HUES48 (cell line): ENCODE results near the gene KLRC3.
"Not testable (repeated sequence)": the region's sequence is repeated elsewhere in the genome, so short reads cannot be mapped to it uniquely, and the experiment has no call there.

Experiments
- H3K27ac ChIP-seq: one replicate; pipeline ENCODE4 v1.7.0; 2013; ENCODE audit warnings: low read depth, low read length, inconsistent platforms
- H3K27me3 ChIP-seq: 2 replicates; pipeline ENCODE4 v1.6.1; 2013; ENCODE audit warnings: mild to moderate bottlenecking, low read length; ENCODE audit not compliant: control insufficient read depth, insufficient read depth
- H3K36me3 ChIP-seq: 2 replicates; pipeline ENCODE4 v1.6.1; 2013; ENCODE audit warnings: low read length; ENCODE audit not compliant: control insufficient read depth, insufficient read depth
- H3K4me1 ChIP-seq: 2 replicates; pipeline ENCODE4 v1.6.1; 2013; ENCODE audit warnings: mild to moderate bottlenecking, low read length; ENCODE audit not compliant: control insufficient read depth, insufficient read depth
- H3K4me3 ChIP-seq: 2 replicates; pipeline ENCODE4 v1.5.1; 2013; ENCODE audit warnings: mild to moderate bottlenecking, low read depth, low read length
- H3K9ac ChIP-seq: 2 replicates; pipeline ENCODE4 v1.6.1; 2013; ENCODE audit warnings: mild to moderate bottlenecking, low read depth, low read length, moderate library complexity
- H3K9me3 ChIP-seq: 2 replicates; pipeline ENCODE4 v1.6.1; 2013; ENCODE audit warnings: low read length; ENCODE audit not compliant: control insufficient read depth, insufficient read depth

KLRC3 gene

DNA sequence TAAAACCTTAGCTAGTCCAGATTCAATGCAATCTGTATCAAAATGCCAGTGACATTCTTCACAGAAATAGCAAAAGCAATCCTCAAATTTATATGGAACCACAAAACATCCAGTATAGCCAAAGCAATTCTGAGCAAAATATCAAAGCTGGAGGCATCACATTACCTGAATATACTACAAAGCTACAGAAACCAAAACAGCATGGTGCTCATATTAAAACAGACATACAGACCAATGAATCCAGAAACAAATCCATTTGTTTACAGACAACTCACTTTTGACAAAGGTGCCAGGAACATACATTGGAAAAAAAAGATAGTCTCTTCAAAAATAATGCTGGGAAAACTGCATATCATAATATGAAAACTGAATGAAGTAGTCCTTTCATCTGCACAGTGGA, 15.6 kb downstream of the KLRC3 start:
- no peaks in the 10 kb centered on the region for H3K27me3 ChIP-seq
- H3K4me1 ChIP-seq: no peaks in the 10 kb centered on the region
- no peaks in the 10 kb centered on the region for H3K9me3 ChIP-seq
- H3K9ac ChIP-seq: no peak overlapping the region
- H3K4me3 ChIP-seq: no peak overlapping the region
- no peaks in the 10 kb centered on the region for H3K36me3 ChIP-seq
- no peak overlapping the region for H3K27ac ChIP-seq

DNA sequence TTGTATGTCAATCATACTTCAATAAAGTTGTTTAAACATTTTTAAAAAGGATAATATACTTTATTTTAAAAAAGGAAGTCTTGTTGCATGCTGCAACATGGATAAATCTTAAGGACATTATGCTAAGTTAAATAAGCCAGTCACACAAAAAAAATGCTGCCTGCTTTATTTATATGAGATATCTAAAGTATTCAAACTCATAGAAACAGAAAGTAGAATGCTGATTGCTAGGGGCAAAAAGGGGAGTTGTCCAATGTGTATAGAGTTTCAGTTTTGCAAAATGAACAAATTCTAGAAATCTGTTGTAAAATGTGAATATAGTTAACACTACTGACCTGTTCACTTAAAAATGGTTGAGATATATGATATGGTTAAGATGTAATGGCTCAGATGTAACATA, 19.6 kb downstream of the KLRC3 start:
- Histone ChIP-seq H3K27ac (no peak overlapping the region), H3K36me3 (no peaks in the 10 kb centered on the region)

DNA sequence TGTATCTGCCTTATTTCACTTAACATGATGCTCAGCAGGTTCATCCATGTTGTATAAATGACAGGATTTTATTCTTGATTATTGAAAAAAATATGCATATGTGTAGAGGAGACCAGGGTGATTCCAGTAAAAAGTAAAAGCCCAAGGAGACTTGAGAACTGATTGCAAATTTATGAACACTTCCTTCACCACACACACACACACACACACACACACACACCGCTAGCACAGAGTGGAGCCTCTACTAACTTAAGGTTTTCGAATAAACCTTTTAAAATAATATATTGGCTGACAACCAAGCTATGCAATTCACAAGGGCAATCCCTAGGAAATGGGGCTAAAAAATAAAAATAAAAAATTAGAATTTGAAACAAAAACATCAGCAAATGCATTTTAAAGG, 22.2 kb downstream of the KLRC3 start:
- no peaks in the 10 kb centered on the region for H3K4me1 ChIP-seq
- no peak overlapping the region for H3K9ac ChIP-seq
- H3K4me3 ChIP-seq: no peak overlapping the region
- no peaks in the 10 kb centered on the region for H3K27me3 ChIP-seq
- H3K27ac ChIP-seq: no peak overlapping the region
- no peaks in the 10 kb centered on the region for H3K36me3 ChIP-seq
- no peaks in the 10 kb centered on the region for H3K9me3 ChIP-seq

More for the DNA sequence above, 19.6 kb downstream of the KLRC3 start:
- H3K27me3 ChIP-seq: no peaks in the 10 kb centered on the region
- H3K9me3 ChIP-seq: no peaks in the 10 kb centered on the region
- no peak overlapping the region for H3K4me3 ChIP-seq
- H3K9ac ChIP-seq: no peak overlapping the region
- H3K4me1 ChIP-seq: no peaks in the 10 kb centered on the region

DNA sequence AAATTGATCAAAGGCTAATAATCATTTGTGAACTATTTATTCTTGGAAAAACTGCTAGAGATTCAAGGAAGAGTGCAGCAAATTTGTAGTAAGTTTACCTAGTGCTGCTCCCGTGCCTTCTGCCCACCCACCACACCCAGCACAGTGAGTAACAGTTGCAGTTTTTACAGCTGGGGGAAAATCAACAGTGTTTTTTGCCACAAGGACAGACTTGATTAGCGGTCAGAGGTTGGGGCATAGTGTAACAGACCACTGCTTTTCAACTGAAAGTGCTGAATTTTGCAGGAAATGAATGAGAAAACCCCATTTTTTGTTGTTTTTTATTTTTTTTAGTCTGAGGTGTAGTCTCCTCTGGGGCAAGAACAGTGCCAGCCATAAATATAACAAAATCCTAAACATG, 23.1 kb downstream of the KLRC3 start:
- H3K9me3 ChIP-seq: no peaks in the 10 kb centered on the region
- no peaks in the 10 kb centered on the region for H3K27me3 ChIP-seq
- H3K9ac ChIP-seq: no peak overlapping the region
- H3K4me1 ChIP-seq: no peaks in the 10 kb centered on the region
- no peaks in the 10 kb centered on the region for H3K36me3 ChIP-seq
- H3K27ac ChIP-seq: no peak overlapping the region
- H3K4me3 ChIP-seq: no peak overlapping the region

DNA sequence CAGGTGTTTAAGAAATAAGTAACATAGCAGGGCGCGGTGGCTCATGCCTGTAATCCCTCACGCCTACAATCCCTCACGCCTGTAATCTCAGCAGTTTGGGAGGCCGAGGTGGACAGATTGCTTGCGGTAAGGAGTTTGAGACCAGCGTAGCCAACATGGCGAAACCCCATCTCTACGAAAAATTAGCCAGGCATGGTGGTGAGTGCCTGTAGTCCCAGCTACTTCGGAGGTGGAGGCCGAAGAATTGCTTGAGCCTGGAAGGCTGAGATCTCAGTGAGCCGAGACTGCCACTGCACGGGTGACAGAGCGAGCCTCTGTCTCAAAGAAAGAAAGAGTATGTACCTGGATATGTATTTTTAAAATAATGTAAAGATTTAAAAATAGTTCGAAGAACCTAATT, 24.2 kb downstream of the KLRC3 start:
- not testable (repeated sequence) for H3K4me3 ChIP-seq, H3K36me3 ChIP-seq, H3K9me3 ChIP-seq, H3K9ac ChIP-seq, H3K27ac ChIP-seq, H3K4me1 ChIP-seq, H3K27me3 ChIP-seq

DNA sequence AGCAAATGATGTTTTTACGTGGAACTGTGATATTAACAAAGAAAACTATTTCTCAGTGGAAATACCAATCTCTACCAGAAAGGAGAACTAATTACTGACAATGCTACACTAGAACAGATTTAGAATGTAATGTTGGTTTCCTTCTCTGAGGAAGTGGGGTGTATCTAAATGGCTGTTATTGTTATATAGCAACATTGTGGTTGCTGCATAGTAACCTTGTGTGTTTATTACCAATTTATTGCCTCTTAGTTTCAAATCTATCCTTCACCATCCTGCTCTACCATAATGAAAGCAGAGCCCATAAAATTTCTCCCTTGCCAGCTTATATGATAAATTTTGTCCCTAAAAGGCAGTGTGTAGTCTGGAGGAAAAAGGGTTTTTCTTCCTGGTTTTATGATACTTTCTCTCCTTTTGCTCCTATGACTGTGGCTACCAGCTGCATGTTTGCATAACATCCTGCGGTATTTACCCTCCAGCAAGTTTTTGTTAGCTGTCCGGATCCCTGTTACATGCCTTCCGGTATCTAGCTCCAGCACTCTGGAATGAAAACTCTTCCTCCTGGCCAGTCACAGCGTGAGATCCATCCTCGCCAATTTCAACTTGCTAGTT, 24.9 kb downstream of the KLRC3 start:
- Histone ChIP-seq H3K36me3 (no peaks in the 10 kb centered on the region), H3K4me3 (no peak overlapping the region), H3K9ac (no peak overlapping the region), H3K9me3 (no peaks in the 10 kb centered on the region), H3K27ac (no peak overlapping the region), H3K27me3 (no peaks in the 10 kb centered on the region), H3K4me1 (no peaks in the 10 kb centered on the region)

DNA sequence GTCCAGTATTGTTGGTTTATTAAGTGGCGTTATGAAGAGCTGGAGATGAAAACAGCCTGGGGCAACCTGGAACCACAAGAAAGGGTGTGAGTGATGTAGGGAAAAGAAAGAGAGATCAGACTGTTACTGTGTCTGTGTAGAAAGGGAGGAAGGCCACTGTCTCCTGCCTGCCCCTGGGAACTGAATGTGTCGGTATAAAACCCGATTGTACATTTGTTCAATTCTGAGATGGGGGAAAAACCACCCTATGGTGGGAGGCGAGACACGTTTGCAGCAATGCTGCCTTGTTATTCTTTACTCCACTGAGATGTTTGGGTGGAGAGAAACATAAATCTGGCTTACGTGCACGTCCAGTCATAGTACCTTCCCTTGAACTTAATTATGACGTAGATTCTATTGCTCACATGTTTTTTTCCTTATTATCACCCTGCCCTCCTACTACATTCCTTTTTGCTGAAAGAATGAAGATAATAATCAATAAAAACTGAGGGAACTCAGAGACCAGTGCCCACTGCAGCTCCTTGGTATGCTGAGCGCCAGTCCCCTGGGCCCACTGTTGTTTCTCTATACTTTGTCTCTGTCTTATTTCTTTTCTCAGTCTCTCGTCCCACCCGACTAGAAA, 25.8 kb downstream of the KLRC3 start:
- H3K4me3 ChIP-seq, H3K4me1 ChIP-seq, H3K9ac ChIP-seq, H3K36me3 ChIP-seq, H3K27me3 ChIP-seq, H3K9me3 ChIP-seq, H3K27ac ChIP-seq: not testable (repeated sequence)

DNA sequence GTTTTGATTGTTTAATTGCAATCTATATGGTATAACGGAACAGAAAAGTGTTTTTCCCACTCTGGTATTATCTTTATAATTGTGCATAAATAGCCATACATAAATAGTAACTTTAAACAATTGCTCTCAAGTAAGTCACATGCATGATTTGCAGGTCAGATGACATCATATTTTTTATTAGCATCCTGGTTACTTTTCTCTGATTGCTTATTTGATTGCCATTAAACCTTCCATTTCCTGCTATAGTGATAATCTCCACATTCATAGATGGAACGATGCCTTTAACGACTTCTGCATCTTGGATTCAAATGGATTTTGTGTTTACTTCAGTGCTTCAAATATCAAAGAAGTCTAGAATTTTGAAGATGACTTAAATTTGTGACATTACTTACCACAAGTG, 27.1 kb downstream of the KLRC3 start:
- Histone ChIP-seq H3K27me3 (no peaks in the 10 kb centered on the region), H3K9ac (no peak overlapping the region), H3K9me3 (no peaks in the 10 kb centered on the region), H3K27ac (no peak overlapping the region), H3K4me1 (no peaks in the 10 kb centered on the region), H3K36me3 (no peaks in the 10 kb centered on the region), H3K4me3 (no peak overlapping the region)

DNA sequence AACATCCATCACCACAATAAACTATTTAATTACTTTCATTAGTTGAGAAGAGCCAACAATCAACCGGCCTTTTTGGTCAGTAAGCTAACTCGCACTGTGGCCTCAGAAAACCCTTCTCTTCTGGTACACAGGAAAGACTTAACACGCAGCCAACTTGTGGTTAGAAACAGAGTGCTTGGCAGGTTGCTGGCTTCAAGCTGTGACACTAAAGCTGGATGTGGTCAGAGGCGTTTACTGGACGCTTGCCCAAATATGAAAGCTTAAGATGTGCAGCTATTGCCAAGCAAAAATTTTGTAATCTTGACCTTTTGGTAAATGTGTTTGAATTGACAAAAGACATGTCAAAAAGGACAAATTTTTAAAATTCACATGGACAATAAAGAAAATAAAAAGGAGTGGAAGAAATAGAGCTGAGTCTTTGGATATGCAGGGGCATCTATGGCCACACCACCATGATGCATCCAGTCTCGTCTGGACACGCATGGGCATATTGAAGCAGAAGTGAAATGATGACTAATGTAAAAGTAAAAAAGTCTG, 27.9 kb downstream of the KLRC3 start:
- no peaks in the 10 kb centered on the region for H3K4me1 ChIP-seq
- H3K27ac ChIP-seq: no peak overlapping the region
- no peaks in the 10 kb centered on the region for H3K36me3 ChIP-seq
- H3K9ac ChIP-seq: no peak overlapping the region
- no peaks in the 10 kb centered on the region for H3K27me3 ChIP-seq
- no peak overlapping the region for H3K4me3 ChIP-seq
- H3K9me3 ChIP-seq: no peaks in the 10 kb centered on the region

DNA sequence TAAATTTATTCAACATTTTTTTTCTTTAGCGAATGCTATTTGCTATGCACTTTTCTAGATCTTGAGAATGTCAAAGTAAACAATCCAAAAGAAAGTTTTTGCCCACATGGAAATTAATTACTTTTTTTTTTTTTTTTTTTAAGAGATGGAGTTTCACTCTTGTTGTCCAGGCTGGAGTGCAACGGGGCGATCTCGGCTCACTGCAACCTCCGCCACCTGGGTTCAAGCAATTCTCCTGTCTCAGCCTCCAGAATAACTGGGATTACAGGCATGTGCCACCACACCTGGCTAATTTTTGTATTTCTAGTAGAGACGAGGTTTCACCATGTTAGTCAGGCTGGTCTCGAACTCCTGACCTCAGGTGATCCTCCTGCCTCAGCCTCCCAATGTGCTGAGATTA, 29.4 kb downstream of the KLRC3 start:
- H3K9me3 ChIP-seq, H3K27ac ChIP-seq, H3K27me3 ChIP-seq, H3K36me3 ChIP-seq, H3K4me3 ChIP-seq, H3K4me1 ChIP-seq, H3K9ac ChIP-seq: not testable (repeated sequence)

DNA sequence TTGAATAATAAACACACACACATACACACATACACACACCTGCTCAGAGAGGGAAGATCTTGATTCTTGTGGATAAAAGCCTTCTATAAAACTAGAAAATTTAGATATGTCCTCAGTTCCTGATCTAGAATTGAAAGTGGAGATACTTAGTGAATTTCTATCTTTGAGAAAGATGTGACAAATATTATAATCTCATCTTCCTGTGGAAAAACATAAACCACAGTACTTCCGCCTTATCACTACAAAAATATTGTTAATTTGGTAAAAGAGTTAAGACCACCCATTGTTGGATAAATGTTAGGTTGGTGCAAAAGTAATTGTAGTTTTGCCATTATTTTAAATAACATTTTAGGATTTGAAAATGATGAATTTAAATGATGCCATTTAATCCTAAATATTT, 30.5 kb downstream of the KLRC3 start, which contains the start of gene KLRK1:
Gene KLRK1 (minus strand): TSS at position 138 of the 400 bp plus-strand sequence. CDS start 1,231 bp downstream, outside the sequence.
- Histone ChIP-seq H3K4me1 (no peaks in the 10 kb centered on the region), H3K36me3 (no peaks in the 10 kb centered on the region), H3K9me3 (no peaks in the 10 kb centered on the region), H3K9ac (no peak within 1 kb of the TSS), H3K27me3 (no peaks in the 10 kb centered on the region), H3K27ac (no peak within 1 kb of the TSS), H3K4me3 (no peak within 1 kb of the TSS)
